Transverse colon (tissue), 4 donors: ENCODE results near the gene ZNF140.

ENCODE experiments used
- EP300 ChIP-seq: sonication (generic); formaldehyde crosslinking; IDR thresholded peaks from one replicate; pipeline ENCODE4 v1.6.1; 2017; ENCODE audit warnings: antibody characterized with exemption, low read depth
- POLR2A ChIP-seq: fragments of 450-650 bp; IDR thresholded peaks from one replicate; pipeline ENCODE4 v1.6.1; 2016; ENCODE audit warnings: antibody characterized with exemption, mild to moderate bottlenecking, moderate library complexity
- POLR2AphosphoS5 ChIP-seq, 3 donors: sonication (generic); formaldehyde crosslinking; IDR thresholded peaks; one replicate each; pipeline ENCODE4 v1.6.1; 2016; ENCODE audit warnings: antibody characterized with exemption in 3 of 3
- TF ChIP-seq, protein P1 (sequence below), 5 experiments: fragments of 200-600 bp in 3 of 5; fragments of 450-650 bp in 2 of 5; sonication (generic) in 3 of 5; IDR thresholded peaks; 1 replicate in 2 of 5; 2 replicates in 3 of 5; pipeline ENCODE4 v1.5.1; 2016 to 2017; ENCODE audit warnings: antibody characterized with exemption in 5 of 5, inconsistent platforms in 3 of 5, mild to moderate bottlenecking in 2 of 5, moderate library complexity in 1 of 5

GRCh38 chr12:133106253-133106652, 25.5 kb downstream of the ZNF140 start:
- no peak for TF ChIP-seq POLR2AphosphoS5 (IDR thresholded peaks at IDR 0.05)
- TF ChIP-seq, protein P1, sequence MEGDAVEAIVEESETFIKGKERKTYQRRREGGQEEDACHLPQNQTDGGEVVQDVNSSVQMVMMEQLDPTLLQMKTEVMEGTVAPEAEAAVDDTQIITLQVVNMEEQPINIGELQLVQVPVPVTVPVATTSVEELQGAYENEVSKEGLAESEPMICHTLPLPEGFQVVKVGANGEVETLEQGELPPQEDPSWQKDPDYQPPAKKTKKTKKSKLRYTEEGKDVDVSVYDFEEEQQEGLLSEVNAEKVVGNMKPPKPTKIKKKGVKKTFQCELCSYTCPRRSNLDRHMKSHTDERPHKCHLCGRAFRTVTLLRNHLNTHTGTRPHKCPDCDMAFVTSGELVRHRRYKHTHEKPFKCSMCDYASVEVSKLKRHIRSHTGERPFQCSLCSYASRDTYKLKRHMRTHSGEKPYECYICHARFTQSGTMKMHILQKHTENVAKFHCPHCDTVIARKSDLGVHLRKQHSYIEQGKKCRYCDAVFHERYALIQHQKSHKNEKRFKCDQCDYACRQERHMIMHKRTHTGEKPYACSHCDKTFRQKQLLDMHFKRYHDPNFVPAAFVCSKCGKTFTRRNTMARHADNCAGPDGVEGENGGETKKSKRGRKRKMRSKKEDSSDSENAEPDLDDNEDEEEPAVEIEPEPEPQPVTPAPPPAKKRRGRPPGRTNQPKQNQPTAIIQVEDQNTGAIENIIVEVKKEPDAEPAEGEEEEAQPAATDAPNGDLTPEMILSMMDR (IDR thresholded peaks at IDR 0.05): no peak
- TF ChIP-seq POLR2A: no peak
- TF ChIP-seq EP300: no peak
